Measurements from ENCODE around the gene GDI1. TPM values are rescaled to one million over a fixed set of nuclear protein-coding genes. Genes with fewer than 3 reads are reported as not detected.

GDI1 gene
- total and polyA plus RNA-seq, 2 of the 4 experiments (the other 2 are of a cell fraction) = 113 to 291 TPM

GRCh38 chrX:154477891-154478477, 41.0 kb downstream of the GDI1 start:
- DNase-seq (no peak), ATAC-seq (ENCODE audit: low read depth) (peak; percentile 1; the same call in 1 of the 2 replicates)
- H3K4me2 ChIP-seq (ENCODE audit: low read depth, low read length) = peak overlapping the region; percentile 91
- H3K9me1 ChIP-seq (ENCODE audit: insufficient read depth, low read length) = no peaks in the 10 kb centered on the region
- intact Hi-C loops (cut with micrococcal nuclease) = no loop called here
- peak overlapping the region; percentile 44 for H2AK9ac ChIP-seq (replicated peaks; ENCODE audit: low read depth, low read length, poor library complexity)
- peak overlapping the region; percentile 78 for H3K27ac ChIP-seq (ENCODE audit: insufficient read depth, low read length)
- H3K79me1 ChIP-seq (ENCODE audit: low read depth in 1 of 2, low read length in 2 of 2) = no peaks in the 10 kb centered on the region; a peak in 1 of 4 replicates
- no peaks in the 10 kb centered on the region for H3K4me1 ChIP-seq (ENCODE audit: control insufficient read depth, insufficient read depth, low read length)
- H3K4me3 ChIP-seq (ENCODE audit: insufficient read depth, low read depth, low read length) = peak overlapping the region; percentile 52
- no peak overlapping the region for H2BK20ac ChIP-seq (ENCODE audit: low read depth, low read length)
- WGBS, 2 experiments (ENCODE audit: extremely low coverage in 2 of 2, insufficient read length in 1 of 2) = 50% methylated on average over 8 of the region's 24 CpGs; no CpG with 5 or more reads in 1 of the 2 experiments
- peak overlapping the region; percentile 88 for H3K9ac ChIP-seq (ENCODE audit: low read depth, low read length)
- H3K23ac ChIP-seq (ENCODE audit: low read depth, low read length) = peak overlapping the region; percentile 80; the same call in 1 of the 2 replicates
- H2AFZ ChIP-seq (replicated peaks; ENCODE audit: low read length, poor library complexity) = peak overlapping the region; percentile 93
- no peak overlapping the region for H2BK120ac ChIP-seq (ENCODE audit: low read depth, low read length)
- no peak overlapping the region for H3K56ac ChIP-seq (ENCODE audit: extremely low read depth, insufficient read depth, low read length)
- peak overlapping the region; percentile 43 for H2AK5ac ChIP-seq (ENCODE audit: low read depth, low read length)
- no peak overlapping the region for H4K5ac ChIP-seq (ENCODE audit: low read depth, low read length)
- 0 out of 4 replicates have a peak overlapping the region, but pooled peaks of 1 of the 2 experiments have one; percentile 69 for H4K8ac ChIP-seq (ENCODE audit: low read depth in 2 of 2, low read length in 2 of 2)
- H3K18ac ChIP-seq (ENCODE audit: low read depth, low read length) = 0 out of 2 replicates have a peak overlapping the region, but pooled peaks have one; percentile 14
- H3K36me3 ChIP-seq (ENCODE audit: control insufficient read depth, insufficient read depth, low read length) = peaks cover 5% of the 10 kb centered on the region; the same call in 1 of the 2 replicates
- H2BK5ac ChIP-seq (ENCODE audit: low read depth, low read length, poor library complexity, severe bottlenecking) = peak overlapping the region; percentile 18
- peak overlapping the region; percentile 44 for H3K14ac ChIP-seq (replicated peaks; ENCODE audit: low read depth, low read length)
- dilution Hi-C loops (cut with HindIII; ENCODE audit: low sequenced_read_pairs, unreplicated experiment) = no loop called here
- H3K9me3 ChIP-seq (ENCODE audit: control insufficient read depth, insufficient read depth, low read length) = no peaks in the 10 kb centered on the region; the same call in 1 of the 2 replicates
- peak overlapping the region; percentile 24 for H3K4ac ChIP-seq (ENCODE audit: low read depth, low read length)
- H3K27me3 ChIP-seq (ENCODE audit: control insufficient read depth, insufficient read depth, low read length) = no peaks in the 10 kb centered on the region
- ChIA-PET CTCF (no interaction called here), POLR2A (ENCODE audit: unreplicated experiment) (interaction anchor here (0.8 kb wide), 2 partner anchors 13 to 80 kb away, joined by 3 read pairs; no protein-coding TSS in a partner anchor)
- H4K20me1 ChIP-seq (ENCODE audit: insufficient read depth, low read length) = no peaks in the 10 kb centered on the region; the same call in 1 of the 2 replicates
- TF ChIP-seq POLR2A (IDR thresholded peaks at IDR 0.05; ENCODE audit: low read depth, low read length) (no peak), RAD21 (IDR thresholded peaks at IDR 0.05; ENCODE audit: low read length) (no peak), NFE2L2 (IDR thresholded peaks at IDR 0.05; ENCODE audit: low read depth, low read length) (no peak), FOS (IDR thresholded peaks at IDR 0.05; ENCODE audit: low read depth, low read length) (no peak), MAFK (IDR thresholded peaks at IDR 0.05; ENCODE audit: low read depth, low read length) (no peak), BHLHE40 (IDR thresholded peaks at IDR 0.05; ENCODE audit: low read depth, low read length) (no peak), USF2 (IDR thresholded peaks at IDR 0.05; ENCODE audit: low read depth, low read length) (no peak)
- no peak overlapping the region for H2BK15ac ChIP-seq (ENCODE audit: low read depth, low read length)
- in situ Hi-C loops (cut with MboI; ENCODE audit: low sequenced_read_pairs) = no loop called here
- no TSS peak for BruUV-seq (replicated peaks)
- H4K91ac ChIP-seq (ENCODE audit: insufficient read depth, low read depth, low read length) = no peak overlapping the region
